SK-N-SH (cell line): ENCODE data around the gene ELOVL6. TPM values are rescaled to one million over a fixed set of nuclear protein-coding genes. Genes with fewer than 3 reads are reported as not detected.

Experiments used
- CTCF ChIA-PET: fragments of 300-600, 350-600 bp; formaldehyde crosslinking; extraction: SDS; loops from one replicate; lab custom pipeline; 2021; lab: Yijun Ruan, JAX
- POLR2A ChIA-PET: fragments of 350-600 bp; sonication (Branson Sonifier 250); formaldehyde crosslinking; extraction: SDS; loops from one replicate; lab custom pipeline; 2020; ENCODE audit warnings: antibody characterized with exemption, inconsistent platforms; lab: Yijun Ruan, JAX
- DNase-seq: peaks from one replicate; pipeline ENCODE4 v3.0.0; 2012
- H2AFZ ChIP-seq: fragments of 200-600 bp; sonication (generic); 2 replicates; pipeline ENCODE4 v1.8.1; 2016; ENCODE audit warnings: antibody characterized with exemption, mild to moderate bottlenecking, low read depth
- H3F3A ChIP-seq: fragments of 200-600 bp; sonication (generic); replicated peaks from 2 replicates; pipeline ENCODE3; 2016; ENCODE audit warnings: antibody characterized with exemption, mild to moderate bottlenecking; ENCODE audit not compliant: insufficient read depth
- H3K27ac ChIP-seq, 2 experiments: fragments of 200-500 bp in 1 of 2; fragments of 200-600 bp in 1 of 2; sonication (Bioruptor generic) in 1 of 2; sonication (generic), shearing (Covaris generic) in 1 of 2; 2 replicates each; pipeline versions ENCODE4 v1.5.1 to v1.6.1; 2014 to 2016; ENCODE audit warnings: low read depth in 2 of 2, inconsistent platforms in 1 of 2, low read length in 1 of 2, mild to moderate bottlenecking in 1 of 2, mixed read lengths in 1 of 2
- H3K27me3 ChIP-seq: fragments of 200-600 bp; sonication (generic), shearing (Covaris generic); 2 replicates; pipeline ENCODE4 v1.6.1; 2016; ENCODE audit warnings: mixed run types; ENCODE audit not compliant: insufficient read depth
- H3K36me3 ChIP-seq, 2 experiments: fragments of 200-500 bp in 1 of 2; fragments of 200-600 bp in 1 of 2; sonication (Bioruptor generic) in 1 of 2; sonication (generic) in 1 of 2; replicated peaks in 1 of 2; 2 replicates each; pipeline versions ENCODE3 to v1.5.1; 2014 to 2016; ENCODE audit warnings: low read length in 1 of 2, mild to moderate bottlenecking in 1 of 2; ENCODE audit not compliant: insufficient read depth in 2 of 2, control insufficient read depth in 1 of 2
- H3K4me1 ChIP-seq, 2 experiments: fragments of 200-500 bp in 1 of 2; fragments of 200-600 bp in 1 of 2; sonication (Bioruptor generic) in 1 of 2; sonication (generic), shearing (Covaris generic) in 1 of 2; 2 replicates each; pipeline versions ENCODE4 v1.5.1 to v1.6.1; 2014 to 2016; ENCODE audit warnings: low read depth in 1 of 2, low read length in 1 of 2, mixed run types in 1 of 2; ENCODE audit not compliant: insufficient read depth in 2 of 2, control insufficient read depth in 1 of 2
- H3K4me2 ChIP-seq: fragments of 200-600 bp; sonication (generic), shearing (Covaris generic); 2 replicates; pipeline ENCODE4 v1.6.1; 2017; ENCODE audit warnings: mixed run types
- H3K4me3 ChIP-seq, 2 experiments: fragments of 200-500 bp in 1 of 2; fragments of 200-600 bp in 1 of 2; sonication (Bioruptor generic) in 1 of 2; sonication (generic), shearing (Covaris generic) in 1 of 2; 2 replicates each; pipeline versions ENCODE4 v1.5.1 to v1.8.1; 2014 to 2016; ENCODE audit warnings: low read depth in 2 of 2, inconsistent platforms in 1 of 2, low read length in 1 of 2, mild to moderate bottlenecking in 1 of 2, mixed read lengths in 1 of 2, moderate library complexity in 1 of 2
- H3K79me2 ChIP-seq: fragments of 200-600 bp; sonication (generic); 2 replicates; pipeline ENCODE4 v1.8.1; 2017; ENCODE audit warnings: mild to moderate bottlenecking; ENCODE audit not compliant: insufficient read depth
- H3K9ac ChIP-seq: fragments of 200-600 bp; sonication (generic); 2 replicates; pipeline ENCODE4 v1.6.1; 2017; ENCODE audit warnings: mixed run types
- H3K9me2 ChIP-seq: fragments of 200-600 bp; sonication (generic); 2 replicates; pipeline ENCODE4 v1.6.1; 2017; ENCODE audit warnings: mixed run types
- H3K9me3 ChIP-seq: fragments of 200-600 bp; sonication (generic); 2 replicates; pipeline ENCODE4 v1.6.1; 2017; ENCODE audit warnings: mixed run types, mild to moderate bottlenecking, moderate library complexity
- H4K20me1 ChIP-seq: fragments of 200-600 bp; sonication (generic); 2 replicates; pipeline ENCODE4 v1.6.1; 2017; ENCODE audit warnings: mild to moderate bottlenecking, mixed run types; ENCODE audit not compliant: insufficient read depth
- CHD2 ChIP-seq: fragments of 150-350 bp; IDR thresholded peaks from 2 replicates; pipeline ENCODE4 v1.6.1; 2018; ENCODE audit warnings: low read length; ENCODE audit not compliant: partially characterized antibody
- ELF1 ChIP-seq: IDR thresholded peaks from 2 replicates; pipeline ENCODE4 v1.4.0; 2012
- EZH2phosphoT487 ChIP-seq: fragments of 200-600 bp; sonication (generic); IDR thresholded peaks from 2 replicates; pipeline ENCODE4 v1.6.1; 2017; ENCODE audit warnings: low read depth, mixed run types, mild to moderate bottlenecking, antibody characterized with exemption, moderate library complexity, borderline replicate concordance
- FOSL2 ChIP-seq: IDR thresholded peaks from 2 replicates; pipeline ENCODE4 v1.4.0; 2012; ENCODE audit warnings: low read depth, mild to moderate bottlenecking, moderate library complexity, borderline replicate concordance
- FOXM1 ChIP-seq: IDR thresholded peaks from 2 replicates; pipeline ENCODE4 v1.4.0; 2012; ENCODE audit warnings: low read depth, mild to moderate bottlenecking
- GABPA ChIP-seq: IDR thresholded peaks from 2 replicates; pipeline ENCODE4 v1.4.0; 2012; ENCODE audit warnings: low read depth, mild to moderate bottlenecking
- GATA2 ChIP-seq: sonication (generic); formaldehyde crosslinking; IDR thresholded peaks from 2 replicates; pipeline ENCODE4 v1.5.0; 2020; ENCODE audit warnings: mild to moderate bottlenecking, missing genetic modification reagents
- NFIC ChIP-seq: IDR thresholded peaks from 2 replicates; pipeline ENCODE4 v1.4.0; 2012; ENCODE audit warnings: borderline replicate concordance
- NRF1 ChIP-seq: IDR thresholded peaks from 2 replicates; pipeline ENCODE4 v1.6.1; 2012; ENCODE audit warnings: low read depth, mild to moderate bottlenecking, low read length
- POLR2AphosphoS5 ChIP-seq: IDR thresholded peaks from 2 replicates; pipeline ENCODE4 v1.6.1; 2012; ENCODE audit warnings: low read depth, low read length
- RAD21 ChIP-seq: IDR thresholded peaks from 2 replicates; pipeline ENCODE4 v1.6.1; 2012; ENCODE audit warnings: mild to moderate bottlenecking, low read length
- SIN3A ChIP-seq: IDR thresholded peaks from 2 replicates; pipeline ENCODE4 v1.6.1; 2012; ENCODE audit warnings: low read depth, mild to moderate bottlenecking, low read length, moderate library complexity, borderline replicate concordance
- SMC3 ChIP-seq: IDR thresholded peaks from 2 replicates; pipeline ENCODE4 v1.6.1; 2012; ENCODE audit warnings: low read depth, low read length, improper control_type of control experiment
- TAF1 ChIP-seq: IDR thresholded peaks from 2 replicates; pipeline ENCODE4 v1.6.1; 2012; ENCODE audit warnings: low read depth, mild to moderate bottlenecking, low read length, moderate library complexity, borderline replicate concordance
- YY1 ChIP-seq: IDR thresholded peaks from 2 replicates; pipeline ENCODE4 v1.4.0; 2012; ENCODE audit warnings: low read depth, mild to moderate bottlenecking
- WGBS: methylation state at CpG from one replicate; pipeline ENCODE4 v1.1.6; 2017; ENCODE audit warnings: low lambda C conversion rate; 5-methylcytosine and 5-hydroxymethylcytosine counted together
- polyA plus RNA-seq, 3 experiments: library from polyadenylated mRNA; depleted of rRNA; stranded (reverse); fragments of >200 nt; gene quantifications; 2 replicates each; pipeline ENCODE4 v1.2.3, GENCODE V29; 2012
- TF ChIP-seq, protein P1 (sequence below): IDR thresholded peaks from 2 replicates; pipeline ENCODE4 v1.6.1; 2012; ENCODE audit warnings: mild to moderate bottlenecking, low read depth, low read length, moderate library complexity
- TF ChIP-seq, protein P2 (sequence below): fragments of 200-600 bp; sonication (generic); IDR thresholded peaks from 2 replicates; pipeline ENCODE4 v1.6.1; 2017; ENCODE audit warnings: antibody characterized with exemption, mild to moderate bottlenecking, moderate library complexity
- TF ChIP-seq, protein P3 (sequence below): IDR thresholded peaks from 2 replicates; pipeline ENCODE4; 2012
- TF ChIP-seq, protein P4 (sequence below): IDR thresholded peaks from 2 replicates; pipeline ENCODE4 v1.4.0; 2012; ENCODE audit warnings: low read depth
- TF ChIP-seq, protein P5 (sequence below): IDR thresholded peaks from 2 replicates; pipeline ENCODE4 v1.4.0; 2012; ENCODE audit warnings: low read depth, borderline replicate concordance

Gene ELOVL6
- polyA plus RNA-seq, 1 of the 3 experiments (the other 2 are of a cell fraction): 9.0 TPM

DNA sequence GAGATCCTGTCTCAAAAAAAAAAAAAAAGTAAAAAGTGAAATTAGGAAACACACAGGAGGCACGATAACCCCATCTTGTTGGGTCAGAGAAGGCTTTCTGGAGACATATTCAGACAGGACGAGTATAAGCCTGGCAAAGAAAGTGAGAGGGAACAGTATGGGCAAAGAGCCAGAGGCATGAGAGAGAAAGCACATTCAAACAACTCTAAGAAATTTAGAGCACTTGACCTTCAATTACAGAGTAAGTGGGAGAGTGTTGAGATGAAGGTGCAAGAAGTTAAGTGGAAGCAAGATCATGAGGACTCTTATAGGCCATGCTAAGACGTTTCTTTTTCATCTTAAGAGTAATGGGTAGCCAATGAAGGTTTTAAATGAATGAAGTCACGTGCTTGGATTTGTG lies 70.4 kb downstream of the ELOVL6 start:
- Histone ChIP-seq H3K9me3 (no peaks in the 10 kb centered on the region), H3K4me1 (peaks cover 0 to 5% of the 10 kb centered on the region in 2 experiments; a peak in 2 of 4 replicates), H2AFZ (no peak overlapping the region), H3K4me2 (no peak overlapping the region), H3F3A (no peaks in the 10 kb centered on the region), H3K27me3 (no peaks in the 10 kb centered on the region), H3K36me3 (no peaks in the 10 kb centered on the region), H3K27ac (no peak overlapping the region), H3K79me2 (no peaks in the 10 kb centered on the region), H4K20me1 (no peaks in the 10 kb centered on the region), H3K4me3 (no peak overlapping the region), H3K9me2 (no peaks in the 10 kb centered on the region), H3K9ac (no peak overlapping the region)
- TF ChIP-seq NFIC (no peak), POLR2AphosphoS5 (no peak), ELF1 (no peak), RAD21 (no peak), NRF1 (no peak), FOXM1 (no peak), GABPA (no peak), SIN3A (no peak), TAF1 (no peak), YY1 (no peak), GATA2 (CRISPR knock-in tag) (no peak), EZH2phosphoT487 (no peak), CHD2 (no peak), FOSL2 (no peak), SMC3 (no peak)
- TF ChIP-seq, protein P1, sequence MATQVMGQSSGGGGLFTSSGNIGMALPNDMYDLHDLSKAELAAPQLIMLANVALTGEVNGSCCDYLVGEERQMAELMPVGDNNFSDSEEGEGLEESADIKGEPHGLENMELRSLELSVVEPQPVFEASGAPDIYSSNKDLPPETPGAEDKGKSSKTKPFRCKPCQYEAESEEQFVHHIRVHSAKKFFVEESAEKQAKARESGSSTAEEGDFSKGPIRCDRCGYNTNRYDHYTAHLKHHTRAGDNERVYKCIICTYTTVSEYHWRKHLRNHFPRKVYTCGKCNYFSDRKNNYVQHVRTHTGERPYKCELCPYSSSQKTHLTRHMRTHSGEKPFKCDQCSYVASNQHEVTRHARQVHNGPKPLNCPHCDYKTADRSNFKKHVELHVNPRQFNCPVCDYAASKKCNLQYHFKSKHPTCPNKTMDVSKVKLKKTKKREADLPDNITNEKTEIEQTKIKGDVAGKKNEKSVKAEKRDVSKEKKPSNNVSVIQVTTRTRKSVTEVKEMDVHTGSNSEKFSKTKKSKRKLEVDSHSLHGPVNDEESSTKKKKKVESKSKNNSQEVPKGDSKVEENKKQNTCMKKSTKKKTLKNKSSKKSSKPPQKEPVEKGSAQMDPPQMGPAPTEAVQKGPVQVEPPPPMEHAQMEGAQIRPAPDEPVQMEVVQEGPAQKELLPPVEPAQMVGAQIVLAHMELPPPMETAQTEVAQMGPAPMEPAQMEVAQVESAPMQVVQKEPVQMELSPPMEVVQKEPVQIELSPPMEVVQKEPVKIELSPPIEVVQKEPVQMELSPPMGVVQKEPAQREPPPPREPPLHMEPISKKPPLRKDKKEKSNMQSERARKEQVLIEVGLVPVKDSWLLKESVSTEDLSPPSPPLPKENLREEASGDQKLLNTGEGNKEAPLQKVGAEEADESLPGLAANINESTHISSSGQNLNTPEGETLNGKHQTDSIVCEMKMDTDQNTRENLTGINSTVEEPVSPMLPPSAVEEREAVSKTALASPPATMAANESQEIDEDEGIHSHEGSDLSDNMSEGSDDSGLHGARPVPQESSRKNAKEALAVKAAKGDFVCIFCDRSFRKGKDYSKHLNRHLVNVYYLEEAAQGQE: no peak
- TF ChIP-seq, protein P2, sequence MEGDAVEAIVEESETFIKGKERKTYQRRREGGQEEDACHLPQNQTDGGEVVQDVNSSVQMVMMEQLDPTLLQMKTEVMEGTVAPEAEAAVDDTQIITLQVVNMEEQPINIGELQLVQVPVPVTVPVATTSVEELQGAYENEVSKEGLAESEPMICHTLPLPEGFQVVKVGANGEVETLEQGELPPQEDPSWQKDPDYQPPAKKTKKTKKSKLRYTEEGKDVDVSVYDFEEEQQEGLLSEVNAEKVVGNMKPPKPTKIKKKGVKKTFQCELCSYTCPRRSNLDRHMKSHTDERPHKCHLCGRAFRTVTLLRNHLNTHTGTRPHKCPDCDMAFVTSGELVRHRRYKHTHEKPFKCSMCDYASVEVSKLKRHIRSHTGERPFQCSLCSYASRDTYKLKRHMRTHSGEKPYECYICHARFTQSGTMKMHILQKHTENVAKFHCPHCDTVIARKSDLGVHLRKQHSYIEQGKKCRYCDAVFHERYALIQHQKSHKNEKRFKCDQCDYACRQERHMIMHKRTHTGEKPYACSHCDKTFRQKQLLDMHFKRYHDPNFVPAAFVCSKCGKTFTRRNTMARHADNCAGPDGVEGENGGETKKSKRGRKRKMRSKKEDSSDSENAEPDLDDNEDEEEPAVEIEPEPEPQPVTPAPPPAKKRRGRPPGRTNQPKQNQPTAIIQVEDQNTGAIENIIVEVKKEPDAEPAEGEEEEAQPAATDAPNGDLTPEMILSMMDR: no peak
- TF ChIP-seq, protein P3, sequence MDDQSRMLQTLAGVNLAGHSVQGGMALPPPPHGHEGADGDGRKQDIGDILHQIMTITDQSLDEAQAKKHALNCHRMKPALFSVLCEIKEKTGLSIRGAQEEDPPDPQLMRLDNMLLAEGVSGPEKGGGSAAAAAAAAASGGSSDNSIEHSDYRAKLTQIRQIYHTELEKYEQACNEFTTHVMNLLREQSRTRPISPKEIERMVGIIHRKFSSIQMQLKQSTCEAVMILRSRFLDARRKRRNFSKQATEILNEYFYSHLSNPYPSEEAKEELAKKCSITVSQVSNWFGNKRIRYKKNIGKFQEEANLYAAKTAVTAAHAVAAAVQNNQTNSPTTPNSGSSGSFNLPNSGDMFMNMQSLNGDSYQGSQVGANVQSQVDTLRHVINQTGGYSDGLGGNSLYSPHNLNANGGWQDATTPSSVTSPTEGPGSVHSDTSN: no peak
- TF ChIP-seq, protein P4, sequence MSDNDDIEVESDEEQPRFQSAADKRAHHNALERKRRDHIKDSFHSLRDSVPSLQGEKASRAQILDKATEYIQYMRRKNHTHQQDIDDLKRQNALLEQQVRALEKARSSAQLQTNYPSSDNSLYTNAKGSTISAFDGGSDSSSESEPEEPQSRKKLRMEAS: no peak
- TF ChIP-seq, protein P5, sequence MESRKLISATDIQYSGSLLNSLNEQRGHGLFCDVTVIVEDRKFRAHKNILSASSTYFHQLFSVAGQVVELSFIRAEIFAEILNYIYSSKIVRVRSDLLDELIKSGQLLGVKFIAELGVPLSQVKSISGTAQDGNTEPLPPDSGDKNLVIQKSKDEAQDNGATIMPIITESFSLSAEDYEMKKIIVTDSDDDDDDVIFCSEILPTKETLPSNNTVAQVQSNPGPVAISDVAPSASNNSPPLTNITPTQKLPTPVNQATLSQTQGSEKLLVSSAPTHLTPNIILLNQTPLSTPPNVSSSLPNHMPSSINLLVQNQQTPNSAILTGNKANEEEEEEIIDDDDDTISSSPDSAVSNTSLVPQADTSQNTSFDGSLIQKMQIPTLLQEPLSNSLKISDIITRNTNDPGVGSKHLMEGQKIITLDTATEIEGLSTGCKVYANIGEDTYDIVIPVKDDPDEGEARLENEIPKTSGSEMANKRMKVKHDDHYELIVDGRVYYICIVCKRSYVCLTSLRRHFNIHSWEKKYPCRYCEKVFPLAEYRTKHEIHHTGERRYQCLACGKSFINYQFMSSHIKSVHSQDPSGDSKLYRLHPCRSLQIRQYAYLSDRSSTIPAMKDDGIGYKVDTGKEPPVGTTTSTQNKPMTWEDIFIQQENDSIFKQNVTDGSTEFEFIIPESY: no peak
- ChIA-PET POLR2A (no interaction called here), CTCF (interaction anchor here (0.8 kb wide), 1 partner anchor 37 kb away, joined by 3 read pairs; no protein-coding TSS in a partner anchor)
- WGBS: 94% methylated on average over 4 of the region's 4 CpGs
- DNase-seq: no peak
